ENCODE data around the gene STX18.

DNA sequence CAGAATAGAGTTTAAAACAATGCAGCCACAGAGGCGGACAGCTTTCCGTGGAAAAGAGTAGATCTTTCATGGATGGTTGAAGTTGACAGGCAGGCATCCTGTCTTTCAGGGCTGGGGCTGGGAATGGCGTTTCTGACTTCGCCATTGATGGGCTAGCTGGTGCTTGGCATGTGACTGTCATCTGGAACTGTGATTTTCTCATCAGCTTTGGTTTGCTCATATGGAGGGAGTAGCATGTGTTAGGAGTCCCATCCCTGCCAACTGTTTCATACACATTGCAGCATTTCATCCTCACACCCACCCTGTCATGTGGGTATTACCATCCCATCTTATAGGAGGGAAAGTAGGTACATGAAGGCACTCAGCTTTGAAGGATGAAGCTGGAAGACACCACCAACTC, 49.2 kb upstream of the STX18 start:
- TF ChIP-seq, protein P1, sequence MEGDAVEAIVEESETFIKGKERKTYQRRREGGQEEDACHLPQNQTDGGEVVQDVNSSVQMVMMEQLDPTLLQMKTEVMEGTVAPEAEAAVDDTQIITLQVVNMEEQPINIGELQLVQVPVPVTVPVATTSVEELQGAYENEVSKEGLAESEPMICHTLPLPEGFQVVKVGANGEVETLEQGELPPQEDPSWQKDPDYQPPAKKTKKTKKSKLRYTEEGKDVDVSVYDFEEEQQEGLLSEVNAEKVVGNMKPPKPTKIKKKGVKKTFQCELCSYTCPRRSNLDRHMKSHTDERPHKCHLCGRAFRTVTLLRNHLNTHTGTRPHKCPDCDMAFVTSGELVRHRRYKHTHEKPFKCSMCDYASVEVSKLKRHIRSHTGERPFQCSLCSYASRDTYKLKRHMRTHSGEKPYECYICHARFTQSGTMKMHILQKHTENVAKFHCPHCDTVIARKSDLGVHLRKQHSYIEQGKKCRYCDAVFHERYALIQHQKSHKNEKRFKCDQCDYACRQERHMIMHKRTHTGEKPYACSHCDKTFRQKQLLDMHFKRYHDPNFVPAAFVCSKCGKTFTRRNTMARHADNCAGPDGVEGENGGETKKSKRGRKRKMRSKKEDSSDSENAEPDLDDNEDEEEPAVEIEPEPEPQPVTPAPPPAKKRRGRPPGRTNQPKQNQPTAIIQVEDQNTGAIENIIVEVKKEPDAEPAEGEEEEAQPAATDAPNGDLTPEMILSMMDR (IDR thresholded peaks at IDR 0.05) = no peak
- TF ChIP-seq POLR2A (IDR thresholded peaks at IDR 0.05) (no peak), POLR2AphosphoS5 (IDR thresholded peaks at IDR 0.05) (no peak), EP300 (IDR thresholded peaks at IDR 0.05) (no peak)

All from suprapubic skin (tissue), 4 donors.